ENCODE data around the gene DCC. TPM values are rescaled to one million over a fixed set of nuclear protein-coding genes. Genes with fewer than 3 reads are reported as not detected.
A peak's percentile ranks its signal among the peaks of the same experiment; 100 is the strongest.

The DCC gene
- total RNA-seq, 1 experiment from 2014 or later, result 0.39 TPM

- no peaks in the 10 kb centered on the region for H3K36me3 Mint-ChIP-seq (ENCODE audit: insufficient read depth, unreplicated experiment)
- DNase-seq, result no peak
- H3K9me3 Mint-ChIP-seq (ENCODE audit: unreplicated experiment), result no peaks in the 10 kb centered on the region
- Histone ChIP-seq H3K4me1 (no peaks in the 10 kb centered on the region), H3K4me3 (ENCODE audit: low read depth, low read length) (no peak overlapping the region), H3K36me3 (ENCODE audit: control insufficient read depth, insufficient read depth, low read length) (no peaks in the 10 kb centered on the region), H3K9me3 (no peaks in the 10 kb centered on the region), H3K27me3 (replicated peaks; ENCODE audit: control insufficient read depth, insufficient read depth, low read length) (no peaks in the 10 kb centered on the region)
- H3K4me1 Mint-ChIP-seq (ENCODE audit: low read depth, unreplicated experiment), result no peaks in the 10 kb centered on the region
- H3K4me3 Mint-ChIP-seq (ENCODE audit: unreplicated experiment), result no peak overlapping the region
- BruUV-seq (replicated peaks), result no TSS peak
- H3K27me3 Mint-ChIP-seq (ENCODE audit: insufficient read depth, unreplicated experiment), result no peaks in the 10 kb centered on the region
- H3K27ac Mint-ChIP-seq (ENCODE audit: unreplicated experiment), result no peak overlapping the region
- POLR2A ChIA-PET, result no interaction called here
- intact Hi-C loops (cut with micrococcal nuclease; ENCODE audit: unreplicated experiment), result no loop called here
- CTCF ChIA-PET, result no interaction called here
- TF ChIP-seq CTCF (IDR thresholded peaks at IDR 0.05; ENCODE audit: insufficient read depth in 1 of 2, low read depth in 1 of 2, low read length in 1 of 2, severe bottlenecking in 1 of 2, unreplicated experiment in 1 of 2), result no peak
Measured at GRCh38 chr18:52408800-52409302, 68.9 kb downstream of the DCC start.

- POLR2A ChIA-PET, result no interaction called here
- intact Hi-C loops (cut with micrococcal nuclease; ENCODE audit: unreplicated experiment), result no loop called here
Measured at GRCh38 chr18:52409727-52410126, 69.7 kb downstream of the DCC start.

GRCh38 chr18:52415131-52415530, 75.1 kb downstream of the DCC start:
- no peaks in the 10 kb centered on the region for H3K36me3 Mint-ChIP-seq (ENCODE audit: insufficient read depth, unreplicated experiment)
- H3K4me1 ChIP-seq, result no peaks in the 10 kb centered on the region
- no peaks in the 10 kb centered on the region for H3K27me3 ChIP-seq (replicated peaks; ENCODE audit: control insufficient read depth, insufficient read depth, low read length)
- DNase-seq, result no peak
- no peak overlapping the region for H3K4me3 Mint-ChIP-seq (ENCODE audit: unreplicated experiment)
- no TSS peak for BruUV-seq (replicated peaks)
- CTCF ChIA-PET, result no interaction called here
- H3K36me3 ChIP-seq (ENCODE audit: control insufficient read depth, insufficient read depth, low read length), result no peaks in the 10 kb centered on the region
- H3K27ac Mint-ChIP-seq (ENCODE audit: unreplicated experiment), result no peak overlapping the region
- H3K9me3 Mint-ChIP-seq (ENCODE audit: unreplicated experiment), result no peaks in the 10 kb centered on the region
- H3K4me1 Mint-ChIP-seq (ENCODE audit: low read depth, unreplicated experiment), result no peaks in the 10 kb centered on the region
- no peaks in the 10 kb centered on the region for H3K9me3 ChIP-seq
- no peak for TF ChIP-seq CTCF (IDR thresholded peaks at IDR 0.05; ENCODE audit: insufficient read depth in 1 of 2, low read depth in 1 of 2, low read length in 1 of 2, severe bottlenecking in 1 of 2, unreplicated experiment in 1 of 2)
- POLR2A ChIA-PET, result no interaction called here
- intact Hi-C loops (cut with micrococcal nuclease; ENCODE audit: unreplicated experiment), result no loop called here
- no peaks in the 10 kb centered on the region for H3K27me3 Mint-ChIP-seq (ENCODE audit: insufficient read depth, unreplicated experiment)
- H3K4me3 ChIP-seq (ENCODE audit: low read depth, low read length), result no peak overlapping the region

More at GRCh38 chr18:52409727-52410126, 69.7 kb downstream of the DCC start:
- H3K4me3 Mint-ChIP-seq (ENCODE audit: unreplicated experiment), result no peak overlapping the region
- no peaks in the 10 kb centered on the region for H3K4me1 Mint-ChIP-seq (ENCODE audit: low read depth, unreplicated experiment)
- no peaks in the 10 kb centered on the region for H3K36me3 Mint-ChIP-seq (ENCODE audit: insufficient read depth, unreplicated experiment)
- CTCF ChIA-PET, result no interaction called here
- no peak overlapping the region for H3K4me3 ChIP-seq (ENCODE audit: low read depth, low read length)
- no peak overlapping the region for H3K27ac Mint-ChIP-seq (ENCODE audit: unreplicated experiment)
- no peak for TF ChIP-seq CTCF (IDR thresholded peaks at IDR 0.05; ENCODE audit: insufficient read depth in 1 of 2, low read depth in 1 of 2, low read length in 1 of 2, severe bottlenecking in 1 of 2, unreplicated experiment in 1 of 2)
- H3K4me1 ChIP-seq, result no peaks in the 10 kb centered on the region
- H3K9me3 Mint-ChIP-seq (ENCODE audit: unreplicated experiment), result no peaks in the 10 kb centered on the region
- no peaks in the 10 kb centered on the region for H3K27me3 ChIP-seq (replicated peaks; ENCODE audit: control insufficient read depth, insufficient read depth, low read length)
- peak; percentile 3 to 20 for DNase-seq
- no TSS peak for BruUV-seq (replicated peaks)
- H3K27me3 Mint-ChIP-seq (ENCODE audit: insufficient read depth, unreplicated experiment), result no peaks in the 10 kb centered on the region
- H3K36me3 ChIP-seq (ENCODE audit: control insufficient read depth, insufficient read depth, low read length), result no peaks in the 10 kb centered on the region
- no peaks in the 10 kb centered on the region for H3K9me3 ChIP-seq

Measured in Caco-2 (cell line).